ENCODE data around the gene PRKAR1B. TPM values are rescaled to one million over a fixed set of nuclear protein-coding genes. Genes with fewer than 3 reads are reported as not detected.

Gene PRKAR1B
- total RNA-seq, 1 donor from 2014 or later: 11.8 TPM

- Histone ChIP-seq H3K27me3 (no peaks in the 10 kb centered on the region), H3K4me2 (no peak overlapping the region), H3K79me2 (ENCODE audit: low read depth) (peaks cover 68% of the 10 kb centered on the region), H3K4me3 (no peak overlapping the region), H3K9me3 (ENCODE audit: low read depth) (peaks cover 6% of the 10 kb centered on the region), H2AFZ (replicated peaks) (no peak overlapping the region), H3F3A (ENCODE audit: low read depth) (peaks cover 10% of the 10 kb centered on the region), H3K9ac (no peak overlapping the region), H3K27ac (no peak overlapping the region), H4K20me1 (ENCODE audit: low read depth) (peaks cover 11% of the 10 kb centered on the region), H3K36me3 (no peaks in the 10 kb centered on the region), H3K4me1 (no peaks in the 10 kb centered on the region)
- Mint-ChIP-seq H3K27ac (no peak overlapping the region), H3K9me3 (peaks cover 4% of the 10 kb centered on the region), H3K4me3 (no peak overlapping the region), H3K27me3 (ENCODE audit: insufficient read depth, low read depth) (no peaks in the 10 kb centered on the region), H3K36me3 (peaks cover 26% of the 10 kb centered on the region), H3K4me1 (peaks cover 13% of the 10 kb centered on the region)
- DNase-seq (ENCODE audit: low spot score): no peak
- TF ChIP-seq EZH2 (IDR thresholded peaks at IDR 0.05) (no peak), EZH2phosphoT487 (IDR thresholded peaks at IDR 0.05) (no peak)
- TF ChIP-seq, protein P1, sequence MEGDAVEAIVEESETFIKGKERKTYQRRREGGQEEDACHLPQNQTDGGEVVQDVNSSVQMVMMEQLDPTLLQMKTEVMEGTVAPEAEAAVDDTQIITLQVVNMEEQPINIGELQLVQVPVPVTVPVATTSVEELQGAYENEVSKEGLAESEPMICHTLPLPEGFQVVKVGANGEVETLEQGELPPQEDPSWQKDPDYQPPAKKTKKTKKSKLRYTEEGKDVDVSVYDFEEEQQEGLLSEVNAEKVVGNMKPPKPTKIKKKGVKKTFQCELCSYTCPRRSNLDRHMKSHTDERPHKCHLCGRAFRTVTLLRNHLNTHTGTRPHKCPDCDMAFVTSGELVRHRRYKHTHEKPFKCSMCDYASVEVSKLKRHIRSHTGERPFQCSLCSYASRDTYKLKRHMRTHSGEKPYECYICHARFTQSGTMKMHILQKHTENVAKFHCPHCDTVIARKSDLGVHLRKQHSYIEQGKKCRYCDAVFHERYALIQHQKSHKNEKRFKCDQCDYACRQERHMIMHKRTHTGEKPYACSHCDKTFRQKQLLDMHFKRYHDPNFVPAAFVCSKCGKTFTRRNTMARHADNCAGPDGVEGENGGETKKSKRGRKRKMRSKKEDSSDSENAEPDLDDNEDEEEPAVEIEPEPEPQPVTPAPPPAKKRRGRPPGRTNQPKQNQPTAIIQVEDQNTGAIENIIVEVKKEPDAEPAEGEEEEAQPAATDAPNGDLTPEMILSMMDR (IDR thresholded peaks at IDR 0.05): no peak
These were observed 5.5 kb upstream of the PRKAR1B start for GRCh38 chr7:732556-732955.

GRCh38 chr7:732094-732541 is 5.0 kb upstream of the PRKAR1B start:
- Histone ChIP-seq H3K79me2 (ENCODE audit: low read depth) (peaks cover 65% of the 10 kb centered on the region), H3F3A (ENCODE audit: low read depth) (peaks cover 10% of the 10 kb centered on the region), H3K27me3 (no peaks in the 10 kb centered on the region), H4K20me1 (ENCODE audit: low read depth) (peaks cover 13% of the 10 kb centered on the region), H3K4me2 (no peak overlapping the region), H3K4me1 (no peaks in the 10 kb centered on the region), H3K9ac (no peak overlapping the region), H3K27ac (no peak overlapping the region), H3K36me3 (no peaks in the 10 kb centered on the region), H3K9me3 (ENCODE audit: low read depth) (peaks cover 6% of the 10 kb centered on the region), H3K4me3 (no peak overlapping the region), H2AFZ (replicated peaks) (no peak overlapping the region)
- no peak for DNase-seq (ENCODE audit: low spot score)
- Mint-ChIP-seq H3K27ac (no peak overlapping the region), H3K4me1 (peaks cover 13% of the 10 kb centered on the region), H3K4me3 (no peak overlapping the region), H3K9me3 (peaks cover 4% of the 10 kb centered on the region), H3K36me3 (peaks cover 26% of the 10 kb centered on the region), H3K27me3 (ENCODE audit: insufficient read depth, low read depth) (no peaks in the 10 kb centered on the region)
- TF ChIP-seq EZH2 (IDR thresholded peaks at IDR 0.05) (no peak), EZH2phosphoT487 (IDR thresholded peaks at IDR 0.05) (no peak)
- TF ChIP-seq, protein P1 (IDR thresholded peaks at IDR 0.05): no peak

DNA sequence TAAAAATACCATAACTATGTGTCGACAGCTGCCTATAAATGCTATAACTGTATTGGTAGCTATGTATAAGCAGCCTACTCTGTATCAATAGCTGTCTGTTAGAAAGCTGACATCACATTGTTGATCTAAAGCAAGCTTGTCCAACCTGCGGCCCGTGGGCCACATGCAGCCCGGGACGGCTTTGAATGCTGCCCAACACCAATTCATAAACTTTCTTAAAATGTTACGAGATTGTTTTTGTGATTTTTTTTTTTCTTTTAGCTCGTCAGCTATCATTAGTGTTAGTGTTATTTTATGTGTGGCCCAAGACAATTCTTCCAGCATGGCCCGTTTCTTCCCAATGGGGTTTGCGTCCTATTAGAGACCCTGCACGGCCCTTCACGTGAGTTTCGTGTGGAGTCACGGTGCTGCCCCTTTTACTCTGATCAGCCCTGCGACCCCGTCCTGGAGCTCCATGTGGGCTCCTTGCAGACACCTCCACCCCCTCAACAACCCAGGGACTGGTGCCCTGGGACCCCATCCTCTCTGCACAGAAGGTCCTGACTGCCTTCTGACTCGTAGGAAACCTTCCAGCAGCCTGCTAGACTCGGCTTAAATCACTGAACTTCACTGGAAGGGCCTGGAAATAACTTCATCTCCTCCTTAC is 4.5 kb upstream of the PRKAR1B start:
- no peaks in the 10 kb centered on the region for H3K4me1 ChIP-seq
- no peak overlapping the region for H2AFZ ChIP-seq (replicated peaks)
- no peak for TF ChIP-seq EZH2 (IDR thresholded peaks at IDR 0.05)
- no peak for TF ChIP-seq EZH2phosphoT487 (IDR thresholded peaks at IDR 0.05)
- TF ChIP-seq, protein P1 (IDR thresholded peaks at IDR 0.05): no peak
- Mint-ChIP-seq H3K27ac (no peak overlapping the region), H3K4me1 (peaks cover 13% of the 10 kb centered on the region), H3K9me3 (peaks cover 4% of the 10 kb centered on the region), H3K4me3 (no peak overlapping the region), H3K36me3 (peaks cover 26% of the 10 kb centered on the region), H3K27me3 (ENCODE audit: insufficient read depth, low read depth) (no peaks in the 10 kb centered on the region)
- H3K79me2 ChIP-seq (ENCODE audit: low read depth): peaks cover 62% of the 10 kb centered on the region
- H4K20me1 ChIP-seq (ENCODE audit: low read depth): peaks cover 13% of the 10 kb centered on the region
- H3K4me2 ChIP-seq: no peak overlapping the region
- H3K4me3 ChIP-seq: no peak overlapping the region
- no peak overlapping the region for H3K27ac ChIP-seq
- H3K36me3 ChIP-seq: no peaks in the 10 kb centered on the region
- DNase-seq (ENCODE audit: low spot score): no peak
- H3F3A ChIP-seq (ENCODE audit: low read depth): peaks cover 10% of the 10 kb centered on the region
- no peak overlapping the region for H3K9ac ChIP-seq
- H3K27me3 ChIP-seq: no peaks in the 10 kb centered on the region
- peaks cover 6% of the 10 kb centered on the region for H3K9me3 ChIP-seq (ENCODE audit: low read depth)
